HEK293 (cell line): ENCODE data around the gene PITPNB.

Experiments used
- GLIS2 ChIP-seq: fragments of 450-650 bp; formaldehyde crosslinking; IDR thresholded peaks from 2 replicates; pipeline ENCODE4 v1.5.1; 2016; ENCODE audit warnings: missing biosample characterization, missing genetic modification characterization
- KLF17 ChIP-seq: fragments of 450-650 bp; formaldehyde crosslinking; IDR thresholded peaks from 2 replicates; pipeline ENCODE4 v1.5.1; 2016; ENCODE audit warnings: missing biosample characterization, missing genetic modification characterization
- KLF8 ChIP-seq: fragments of 450-650 bp; formaldehyde crosslinking; IDR thresholded peaks from 2 replicates; pipeline ENCODE4 v1.5.1; 2016; ENCODE audit warnings: missing biosample characterization, missing genetic modification characterization
- OVOL3 ChIP-seq: fragments of 450-650 bp; formaldehyde crosslinking; IDR thresholded peaks from 2 replicates; pipeline ENCODE4 v1.5.1; 2016; ENCODE audit warnings: missing biosample characterization, missing genetic modification characterization
- PRDM4 ChIP-seq: fragments of 450-650 bp; formaldehyde crosslinking; IDR thresholded peaks from 2 replicates; pipeline ENCODE4 v1.5.1; 2017; ENCODE audit warnings: missing biosample characterization, missing genetic modification characterization
- REPIN1 ChIP-seq: fragments of 450-650 bp; formaldehyde crosslinking; IDR thresholded peaks from 2 replicates; pipeline ENCODE4 v1.5.1; 2017; ENCODE audit warnings: missing biosample characterization, missing genetic modification characterization, low read depth
- SALL2 ChIP-seq: fragments of 450-650 bp; formaldehyde crosslinking; IDR thresholded peaks from 2 replicates; pipeline ENCODE4 v1.5.0; 2017; ENCODE audit warnings: missing biosample characterization, mild to moderate bottlenecking, missing genetic modification characterization, borderline replicate concordance
- SCRT2 ChIP-seq: fragments of 450-650 bp; formaldehyde crosslinking; IDR thresholded peaks from 2 replicates; pipeline ENCODE4 v1.5.1; 2016; ENCODE audit warnings: missing biosample characterization, missing genetic modification characterization
- ZBTB10 ChIP-seq: fragments of 450-650 bp; formaldehyde crosslinking; IDR thresholded peaks from 2 replicates; pipeline ENCODE4 v1.5.1; 2016; ENCODE audit warnings: missing biosample characterization, missing genetic modification characterization
- ZBTB49 ChIP-seq: fragments of 450-650 bp; formaldehyde crosslinking; IDR thresholded peaks from 2 replicates; pipeline ENCODE4 v1.5.1; 2016; ENCODE audit warnings: missing biosample characterization, missing genetic modification characterization, low read depth
- ZIC2 ChIP-seq: fragments of 450-650 bp; formaldehyde crosslinking; IDR thresholded peaks from 2 replicates; pipeline ENCODE4 v1.5.1; 2016; ENCODE audit warnings: missing biosample characterization, missing genetic modification characterization
- ZNF174 ChIP-seq: fragments of 450-650 bp; formaldehyde crosslinking; IDR thresholded peaks from 2 replicates; pipeline ENCODE4 v1.5.0; 2017; ENCODE audit warnings: missing biosample characterization, mild to moderate bottlenecking, missing genetic modification characterization
- ZNF362 ChIP-seq: fragments of 450-650 bp; formaldehyde crosslinking; IDR thresholded peaks from 2 replicates; pipeline ENCODE4 v1.5.1; 2016; ENCODE audit warnings: missing biosample characterization, missing genetic modification characterization
- ZNF510 ChIP-seq: fragments of 450-650 bp; formaldehyde crosslinking; IDR thresholded peaks from 2 replicates; pipeline ENCODE4 v1.5.1; 2018; ENCODE audit warnings: mild to moderate bottlenecking, missing genetic modification characterization, missing biosample characterization; ENCODE audit not compliant: insufficient replicate concordance
- ZNF561 ChIP-seq: fragments of 450-650 bp; IDR thresholded peaks from 2 replicates; pipeline ENCODE4 v1.5.1; 2018; ENCODE audit warnings: missing biosample characterization, missing genetic modification characterization, borderline replicate concordance
- ZNF629 ChIP-seq: fragments of 450-650 bp; formaldehyde crosslinking; IDR thresholded peaks from 2 replicates; pipeline ENCODE4 v1.5.1; 2017; ENCODE audit warnings: missing biosample characterization, missing genetic modification characterization
- ZNF660 ChIP-seq: fragments of 450-650 bp; IDR thresholded peaks from 2 replicates; pipeline ENCODE4 v1.5.1; 2018; ENCODE audit warnings: missing biosample characterization, mild to moderate bottlenecking, missing genetic modification characterization
- ZNF785 ChIP-seq: fragments of 450-650 bp; formaldehyde crosslinking; IDR thresholded peaks from 2 replicates; pipeline ENCODE4 v1.5.1; 2016; ENCODE audit warnings: missing biosample characterization, missing genetic modification characterization
- ZNF791 ChIP-seq: fragments of 450-650 bp; formaldehyde crosslinking; IDR thresholded peaks from 2 replicates; pipeline ENCODE4 v1.5.1; 2016; ENCODE audit warnings: missing biosample characterization, missing genetic modification characterization
- ZNF843 ChIP-seq: fragments of 450-650 bp; formaldehyde crosslinking; IDR thresholded peaks from 2 replicates; pipeline ENCODE4 v1.5.1; 2016; ENCODE audit warnings: missing biosample characterization, missing genetic modification characterization
- ZSCAN4 ChIP-seq: fragments of 450-650 bp; formaldehyde crosslinking; IDR thresholded peaks from 2 replicates; pipeline ENCODE4 v1.5.1; 2017; ENCODE audit warnings: missing biosample characterization, missing genetic modification characterization
- ZXDB ChIP-seq: fragments of 450-650 bp; formaldehyde crosslinking; IDR thresholded peaks from 2 replicates; pipeline ENCODE4 v1.5.1; 2016; ENCODE audit warnings: missing biosample characterization, missing genetic modification characterization

Gene PITPNB

GRCh38 chr22:27933186-27933983, 14.3 kb upstream of the PITPNB start (continued):
- TF ChIP-seq ZNF510 (tag by site-specific recombination), result no peak
- TF ChIP-seq ZNF791 (tag by site-specific recombination), result no peak
- no peak for TF ChIP-seq ZNF561 (tag by site-specific recombination)
- no peak for TF ChIP-seq ZIC2
- TF ChIP-seq ZNF660 (tag by site-specific recombination), result no peak
- no peak for TF ChIP-seq ZNF785
- TF ChIP-seq ZNF843 (tag by site-specific recombination), result peak; percentile 31; the same call in 1 of the 2 replicates
- TF ChIP-seq ZXDB (tag by site-specific recombination), result peak; percentile 19; the same call in 1 of the 2 replicates
- TF ChIP-seq KLF8 (tag by site-specific recombination), result no peak
- TF ChIP-seq SCRT2 (tag by site-specific recombination), result no peak
- TF ChIP-seq ZBTB10 (tag by site-specific recombination), result no peak
- no peak for TF ChIP-seq ZSCAN4 (tag by site-specific recombination)
- no peak for TF ChIP-seq ZBTB49
- no peak for TF ChIP-seq REPIN1
- no peak for TF ChIP-seq ZNF174 (tag by site-specific recombination)
- no peak for TF ChIP-seq GLIS2 (tag by site-specific recombination)
- no peak for TF ChIP-seq OVOL3
- no peak for TF ChIP-seq KLF17 (tag by site-specific recombination)
- TF ChIP-seq PRDM4 (tag by site-specific recombination), result no peak
- no peak for TF ChIP-seq ZNF362
- no peak for TF ChIP-seq SALL2 (tag by site-specific recombination)
- TF ChIP-seq ZNF629 (tag by site-specific recombination), result no peak
- TF ChIP-seq, all 188 proteins: peak for 9
